GM18520 (cell line): ENCODE measurements around the gene PINLYP.
"Not testable (repeated sequence)": the region's sequence is repeated elsewhere in the genome, so short reads cannot be mapped to it uniquely, and the experiment has no call there.

Experiments
- ATAC-seq: cut with Tn5 transposase; IDR thresholded peaks from one replicate; pipeline ENCODE4 v1.9.1; 2021; ENCODE audit not compliant: unreplicated experiment

PINLYP gene

DNA sequence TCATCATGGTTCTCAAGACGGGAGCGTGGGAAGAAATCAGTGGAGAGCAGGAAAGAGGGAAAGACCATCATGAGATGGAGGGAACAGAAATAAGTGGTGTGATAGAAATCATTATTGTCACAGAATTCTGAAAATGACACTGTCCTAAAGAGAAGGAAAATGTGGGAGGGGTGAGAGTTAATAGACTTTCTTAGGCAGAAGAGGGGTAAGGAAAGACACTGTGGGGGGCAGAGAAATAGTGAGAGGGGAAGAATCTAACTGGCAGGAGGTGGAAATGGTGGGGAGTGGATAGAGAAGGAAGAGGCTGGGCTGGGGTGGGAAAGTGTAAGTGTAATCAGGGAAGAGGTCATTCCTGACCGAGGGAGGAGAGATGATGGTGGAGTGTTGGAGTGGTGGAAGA, 3.2 kb downstream of the PINLYP start:
- ATAC-seq = no peak

GRCh38 chr19:43581467-43581866, 5.9 kb downstream of the PINLYP start:
- ATAC-seq = no peak

DNA sequence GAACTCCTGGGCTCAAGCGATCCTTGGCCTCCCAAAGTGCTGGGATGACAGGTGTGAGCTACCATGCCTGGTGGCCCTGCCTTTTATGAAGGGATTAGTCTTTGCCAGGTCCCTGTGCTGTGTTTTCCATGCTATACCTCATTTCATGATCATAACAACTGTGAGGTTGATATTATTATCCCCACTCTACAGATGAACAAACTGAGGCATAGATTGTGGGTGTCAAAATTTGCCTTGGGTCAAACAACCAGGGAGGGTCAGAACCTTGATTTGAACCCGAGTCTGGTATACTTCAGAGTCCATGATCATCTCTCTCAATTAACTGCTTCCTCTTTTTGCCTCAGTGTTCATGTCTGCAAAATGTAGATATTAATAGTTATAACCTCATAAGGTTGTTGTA, 6.9 kb downstream of the PINLYP start:
- no peak for ATAC-seq

GRCh38 chr19:43584484-43584883, 8.9 kb downstream of the PINLYP start:
- no peak for ATAC-seq

- no peak for ATAC-seq
These were observed 10.7 kb downstream of the PINLYP start for GRCh38 chr19:43586346-43586745.

GRCh38 chr19:43587029-43587428, 11.4 kb downstream of the PINLYP start:
- not testable (repeated sequence) for ATAC-seq

GRCh38 chr19:43589277-43589676, 13.7 kb downstream of the PINLYP start:
- no peak for ATAC-seq

GRCh38 chr19:43589678-43590077, 14.1 kb downstream of the PINLYP start:
- no peak for ATAC-seq

GRCh38 chr19:43591904-43592772, 16.5 kb downstream of the PINLYP start:
- ATAC-seq = no peak

GRCh38 chr19:43592800-43593350, 17.3 kb downstream of the PINLYP start:
- ATAC-seq = no peak

DNA sequence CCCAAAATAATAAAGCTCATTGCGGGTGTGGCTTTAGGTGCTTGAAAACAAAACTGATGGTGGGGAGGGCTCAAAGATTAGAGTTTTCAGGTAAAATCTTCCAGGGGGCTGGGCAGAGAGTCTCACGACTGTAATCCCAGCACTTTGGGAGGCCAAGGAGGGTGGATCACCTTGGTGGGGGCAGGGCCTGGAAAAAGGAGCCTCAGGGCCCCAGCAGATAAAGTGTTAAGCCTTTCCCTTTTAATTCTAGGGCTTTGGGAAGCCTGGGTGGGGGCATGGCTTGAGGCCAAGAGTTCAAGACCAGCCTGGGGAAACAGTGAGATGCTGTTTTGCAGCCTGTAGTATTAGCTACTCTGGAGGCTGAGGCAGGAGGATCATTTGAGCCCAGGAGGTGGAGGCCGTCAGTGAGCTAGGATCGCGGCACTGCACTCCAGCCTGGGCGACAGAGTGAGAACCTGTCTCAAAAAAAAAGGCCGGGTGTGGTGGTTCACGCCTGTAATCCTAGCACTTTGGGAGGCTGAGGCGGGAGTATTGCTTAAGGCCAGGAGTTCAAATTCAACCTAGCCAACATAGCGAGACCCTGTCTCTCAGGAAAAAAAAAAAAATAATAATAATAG, 18.6 kb downstream of the PINLYP start:
- no peak for ATAC-seq

- no peak for ATAC-seq
These were observed 19.4 kb downstream of the PINLYP start for GRCh38 chr19:43594710-43595604.

GRCh38 chr19:43595605-43595998, 20.0 kb downstream of the PINLYP start:
- ATAC-seq = no peak

DNA sequence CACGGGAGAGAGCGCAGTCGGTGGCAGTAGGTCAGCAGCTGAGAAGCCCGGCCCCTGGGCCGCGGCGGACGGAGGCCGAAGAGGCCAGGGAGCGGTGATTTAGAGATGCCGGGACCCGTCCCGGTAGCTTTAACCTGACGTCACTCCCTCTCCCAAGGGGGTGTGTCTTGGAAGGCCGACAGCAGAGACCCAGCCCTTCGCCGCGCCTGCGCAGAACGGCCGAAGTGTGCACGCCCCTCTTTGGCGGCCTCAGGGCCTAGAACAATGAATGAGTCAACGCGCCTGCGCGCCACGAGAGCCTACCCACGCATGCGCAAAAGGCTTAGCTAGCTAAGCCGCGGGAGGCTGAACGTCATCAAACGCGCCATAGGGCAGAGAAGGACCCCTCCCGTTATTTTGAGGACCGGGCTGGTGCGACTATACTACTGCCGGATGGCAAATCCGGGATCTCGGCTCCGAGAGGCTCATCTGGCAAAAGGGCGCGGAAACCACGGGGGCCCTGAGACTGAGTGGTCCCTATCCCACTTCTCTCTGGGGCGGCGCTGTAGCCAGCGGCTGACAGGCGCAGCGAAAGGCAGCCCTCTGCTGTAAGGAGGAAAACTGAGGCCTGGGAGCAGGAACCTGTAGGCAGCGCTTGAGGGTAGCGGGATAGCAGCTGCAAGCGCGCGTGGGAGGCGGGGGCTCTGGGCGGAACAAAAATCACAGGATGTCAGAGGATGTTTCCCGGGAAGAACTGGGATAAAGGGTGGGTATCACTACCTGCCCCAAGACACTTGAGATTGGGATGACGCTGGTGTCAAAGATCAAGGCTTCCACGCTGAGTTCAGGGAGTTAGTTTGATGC, 20.6 kb downstream of the PINLYP start, which contains the start of the genes IRGQ and ZNF576:
Gene IRGQ, minus strand, starts transcription at position 136 of the 843 bp plus-strand sequence. CDS start 796 bp downstream, outside the sequence.
Gene ZNF576, plus strand, starts transcription at position 597 of the 843 bp plus-strand sequence. CDS start 514 bp downstream, outside the sequence.
- peak; percentile 81 for ATAC-seq

DNA sequence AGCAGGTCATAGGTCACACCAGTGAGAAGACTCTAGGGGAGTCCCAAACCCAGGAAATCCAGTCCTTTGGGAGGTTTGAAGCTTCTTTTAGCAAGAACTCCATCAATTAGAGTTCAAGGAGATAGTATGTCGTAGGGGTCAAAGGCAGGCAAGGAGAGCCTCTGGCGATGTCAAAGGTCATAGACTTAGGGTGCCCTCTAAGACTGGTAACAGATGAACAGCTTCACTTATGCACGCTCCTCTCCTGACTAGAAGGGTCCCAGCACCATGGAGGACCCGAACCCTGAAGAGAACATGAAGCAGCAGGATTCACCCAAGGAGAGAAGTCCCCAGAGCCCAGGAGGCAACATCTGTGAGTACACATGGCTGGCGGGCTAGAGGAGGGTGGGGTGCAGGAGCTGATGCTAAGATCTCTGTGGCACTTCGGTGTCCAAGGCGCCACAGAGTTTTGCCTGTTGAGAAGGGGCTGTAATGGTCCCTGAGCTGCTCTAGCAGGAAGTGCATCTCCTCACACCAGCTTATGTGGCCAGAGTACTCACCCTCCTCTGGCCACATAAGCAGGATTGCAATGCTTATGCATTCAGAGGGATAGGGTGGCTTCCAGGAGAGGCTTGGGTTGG, 21.4 kb downstream of the PINLYP start:
- no peak for ATAC-seq

DNA sequence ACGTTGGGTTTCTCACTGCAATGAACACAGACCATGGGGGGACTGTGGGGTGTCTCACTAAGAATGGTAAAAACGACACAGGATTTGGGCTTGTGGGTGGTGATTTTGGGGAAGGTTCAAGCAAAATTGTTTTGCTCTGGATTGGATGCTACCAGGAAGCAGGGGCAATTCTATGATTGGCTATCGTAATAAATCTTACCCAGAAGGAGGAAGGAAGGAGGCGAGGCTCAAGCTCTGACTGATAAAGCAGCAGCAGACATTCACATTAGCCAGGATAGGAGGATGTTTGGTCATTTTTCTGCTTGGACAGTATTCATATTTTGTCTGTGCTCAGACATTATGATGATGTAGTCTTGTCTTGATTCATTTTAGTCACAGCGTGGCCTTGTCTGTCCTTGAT, 22.3 kb downstream of the PINLYP start:
- ATAC-seq = no peak

GRCh38 chr19:43598445-43599240, 23.0 kb downstream of the PINLYP start:
- no peak for ATAC-seq

- ATAC-seq = no peak
These were observed 24.2 kb downstream of the PINLYP start for GRCh38 chr19:43599635-43600295.
